Lower leg skin (tissue), 3 donors: ENCODE data around the gene PGAP3.
"Not testable (repeated sequence)": the region's sequence is repeated elsewhere in the genome, so short reads cannot be mapped to it uniquely, and the experiment has no call there.

Experiments used
- POLR2A ChIP-seq, 2 donors: fragments of 450-650 bp; IDR thresholded peaks; one replicate each; pipeline ENCODE4 v1.6.1; 2016 to 2017; ENCODE audit warnings: antibody characterized with exemption in 2 of 2, mild to moderate bottlenecking in 1 of 2, moderate library complexity in 1 of 2
- TF ChIP-seq, protein P1 (sequence below), 3 donors: fragments of 450-650 bp; IDR thresholded peaks; one replicate each; pipeline ENCODE4 v1.5.1; 2016; ENCODE audit warnings: antibody characterized with exemption in 3 of 3, mild to moderate bottlenecking in 3 of 3, moderate library complexity in 2 of 3

DNA sequence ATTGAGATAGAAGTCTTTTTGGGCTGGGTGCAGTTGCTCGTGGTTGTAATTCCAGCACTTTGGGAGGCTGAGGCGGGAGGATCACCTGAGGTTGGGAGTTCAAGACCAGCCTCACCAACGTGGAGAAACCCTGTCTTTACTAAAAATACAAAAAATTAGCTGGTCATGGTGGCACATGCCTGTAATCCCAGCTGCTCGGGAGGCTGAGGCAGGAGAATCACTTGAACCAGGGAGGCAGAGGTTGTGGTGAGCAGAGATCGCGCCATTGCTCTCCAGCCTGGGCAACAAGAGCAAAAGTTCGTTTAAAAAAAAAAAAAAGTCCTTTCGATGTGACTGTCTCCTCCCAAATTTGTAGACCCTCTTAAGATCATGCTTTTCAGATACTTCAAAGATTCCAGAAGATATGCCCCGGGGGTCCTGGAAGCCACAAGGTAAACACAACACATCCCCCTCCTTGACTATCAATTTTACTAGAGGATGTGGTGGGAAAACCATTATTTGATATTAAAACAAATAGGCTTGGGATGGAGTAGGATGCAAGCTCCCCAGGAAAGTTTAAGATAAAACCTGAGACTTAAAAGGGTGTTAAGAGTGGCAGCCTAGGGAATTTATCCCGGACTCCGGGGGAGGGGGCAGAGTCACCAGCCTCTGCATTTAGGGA lies 11.4 kb upstream of the PGAP3 start:
- TF ChIP-seq, protein P1, sequence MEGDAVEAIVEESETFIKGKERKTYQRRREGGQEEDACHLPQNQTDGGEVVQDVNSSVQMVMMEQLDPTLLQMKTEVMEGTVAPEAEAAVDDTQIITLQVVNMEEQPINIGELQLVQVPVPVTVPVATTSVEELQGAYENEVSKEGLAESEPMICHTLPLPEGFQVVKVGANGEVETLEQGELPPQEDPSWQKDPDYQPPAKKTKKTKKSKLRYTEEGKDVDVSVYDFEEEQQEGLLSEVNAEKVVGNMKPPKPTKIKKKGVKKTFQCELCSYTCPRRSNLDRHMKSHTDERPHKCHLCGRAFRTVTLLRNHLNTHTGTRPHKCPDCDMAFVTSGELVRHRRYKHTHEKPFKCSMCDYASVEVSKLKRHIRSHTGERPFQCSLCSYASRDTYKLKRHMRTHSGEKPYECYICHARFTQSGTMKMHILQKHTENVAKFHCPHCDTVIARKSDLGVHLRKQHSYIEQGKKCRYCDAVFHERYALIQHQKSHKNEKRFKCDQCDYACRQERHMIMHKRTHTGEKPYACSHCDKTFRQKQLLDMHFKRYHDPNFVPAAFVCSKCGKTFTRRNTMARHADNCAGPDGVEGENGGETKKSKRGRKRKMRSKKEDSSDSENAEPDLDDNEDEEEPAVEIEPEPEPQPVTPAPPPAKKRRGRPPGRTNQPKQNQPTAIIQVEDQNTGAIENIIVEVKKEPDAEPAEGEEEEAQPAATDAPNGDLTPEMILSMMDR (IDR thresholded peaks at IDR 0.05) = not testable (repeated sequence)
- TF ChIP-seq POLR2A (IDR thresholded peaks at IDR 0.05) = not testable (repeated sequence)
